G401 (cell line): ENCODE data around the gene CKMT1B. TPM values are rescaled to one million over a fixed set of nuclear protein-coding genes. Genes with fewer than 3 reads are reported as not detected.
"Not testable (repeated sequence)": the region's sequence is repeated elsewhere in the genome, so short reads cannot be mapped to it uniquely, and the experiment has no call there.

Source experiments
- DNase-seq: peaks from one replicate; pipeline ENCODE4 v3.0.0-alpha.2; 2015; ENCODE audit warnings: low spot score
- in situ Hi-C: cut with HindIII; loops from 2 replicates; pipeline ENCODE4 v1.10.0; 2016; ENCODE audit warnings: low sequenced_read_pairs, mixed read lengths
- total RNA-seq: library from RNA; depleted of rRNA; stranded (reverse); fragments of >200 nt; shearing (Covaris generic); gene quantifications from 2 replicates; pipeline ENCODE4 v1.2.3, GENCODE V29; 2014; rRNA removed

CKMT1B gene
- total RNA-seq, 1 experiment from 2014 or later = 30.9 TPM

DNA sequence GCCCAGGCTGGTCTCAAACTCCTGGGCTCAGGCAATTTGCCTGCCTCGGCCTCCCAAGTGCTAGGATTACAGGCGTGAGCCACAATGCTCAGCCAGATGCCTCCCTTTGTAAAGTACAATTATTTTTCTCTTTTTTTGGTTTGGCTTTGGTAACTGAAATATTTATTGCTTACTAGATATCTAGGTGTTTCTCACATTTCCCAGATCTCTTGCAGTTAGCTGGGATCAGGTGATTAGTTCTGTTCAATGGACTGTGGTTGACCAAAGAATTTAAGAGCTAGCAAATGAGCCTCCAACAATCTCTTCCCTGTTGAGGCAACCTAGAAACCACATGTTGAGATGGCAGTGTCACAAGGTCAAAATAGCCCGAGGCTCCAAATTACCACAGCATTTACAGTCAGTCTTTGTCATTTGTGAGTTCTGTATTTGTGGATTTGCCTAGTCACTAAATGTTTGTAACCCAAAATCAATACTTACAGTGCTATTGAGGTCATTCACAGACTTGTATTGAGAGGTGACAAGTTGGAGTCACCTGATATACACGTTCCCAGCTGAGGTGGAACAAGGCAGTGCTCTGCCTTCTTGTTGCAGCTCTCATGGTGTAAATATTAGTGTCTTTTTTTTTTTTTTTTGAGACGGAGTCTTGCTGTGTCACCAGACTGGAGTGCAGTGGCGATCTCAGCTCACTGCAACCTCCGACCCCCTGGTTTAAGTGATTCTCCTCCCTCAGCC, 28.4 kb downstream of the CKMT1B start:
- DNase-seq, in situ Hi-C loops: not testable (repeated sequence)

DNA sequence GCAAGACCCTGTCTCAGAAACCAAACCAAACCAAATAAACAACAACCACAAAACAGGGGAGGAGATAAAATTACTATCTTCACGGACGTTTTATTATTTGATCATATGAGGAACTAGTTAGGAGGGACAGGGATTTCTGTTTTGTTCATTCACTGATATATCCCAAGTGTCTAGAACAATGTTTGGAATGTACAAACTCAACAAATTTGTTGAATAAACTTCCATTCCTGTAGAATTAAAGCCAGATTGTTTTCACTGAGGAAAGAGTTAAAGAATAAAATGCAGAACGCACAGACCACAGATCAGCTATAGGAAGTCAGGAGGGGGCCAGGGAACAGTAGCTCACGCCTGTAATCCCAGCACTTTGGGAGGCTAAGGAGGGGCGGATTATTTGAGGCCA, 31.3 kb downstream of the CKMT1B start:
- DNase-seq = no peak
- in situ Hi-C loops = no loop called here

DNA sequence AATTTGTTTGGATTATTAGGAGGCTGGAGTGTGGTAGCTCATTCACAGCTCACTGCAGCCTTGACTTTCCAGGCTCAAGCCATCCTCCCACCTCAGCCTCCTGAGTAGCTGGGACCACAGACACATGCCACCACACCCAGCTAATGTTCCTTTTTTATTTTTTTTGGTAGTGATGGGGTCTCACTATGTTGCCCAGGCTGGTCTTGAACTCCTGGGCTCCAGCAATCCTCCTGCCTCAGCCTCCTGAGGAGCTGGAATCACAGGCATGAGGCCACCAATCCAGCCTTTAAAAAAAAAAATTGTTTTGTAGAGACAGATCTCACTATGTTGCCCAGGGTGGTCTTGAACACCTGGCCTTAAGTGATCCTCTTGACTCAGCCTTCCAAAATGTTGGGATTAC, 33.1 kb downstream of the CKMT1B start:
- DNase-seq, in situ Hi-C loops: not testable (repeated sequence)

DNA sequence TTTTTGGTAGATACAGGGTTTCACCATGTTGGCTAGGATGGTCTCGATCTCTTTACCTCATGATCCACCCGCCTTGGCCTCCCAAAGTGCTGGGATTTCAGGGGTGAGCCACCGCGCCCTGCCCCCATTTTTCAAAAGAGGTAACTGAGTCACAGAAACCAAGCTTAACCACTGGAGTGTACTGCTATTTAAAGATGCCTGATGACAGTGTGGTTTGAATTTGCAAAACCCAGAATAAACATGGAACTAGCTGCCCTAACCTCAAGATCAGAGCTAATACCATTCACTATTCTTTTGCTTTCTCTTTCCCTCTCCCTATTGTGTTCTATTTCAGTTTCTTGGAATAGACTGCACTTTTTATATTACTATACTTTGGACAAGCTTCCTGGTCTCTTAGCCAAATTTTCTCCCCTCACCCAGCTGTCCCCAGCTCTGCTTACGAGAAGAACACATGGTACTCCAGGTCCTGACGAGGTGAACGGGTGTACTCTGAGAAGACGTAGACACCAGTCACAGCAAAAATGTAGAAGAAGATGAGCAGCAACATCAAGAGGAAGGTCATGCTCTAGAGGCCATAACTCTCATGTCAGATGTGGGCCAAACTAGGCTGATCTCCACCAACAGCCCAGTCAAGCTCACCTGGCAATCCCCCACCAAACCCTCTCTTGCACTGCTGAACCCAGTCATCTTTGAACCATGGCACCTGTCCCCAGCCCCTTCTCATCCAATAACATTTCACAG, 44.8 kb downstream of the CKMT1B start:
- DNase-seq, in situ Hi-C loops: not testable (repeated sequence)

Other genes starting within 250 kb of the CKMT1B start
- 19.0 and 35.6 TPM in 2 replicates for gene ZSCAN29, start 223.0 kb upstream of the CKMT1B start, total RNA-seq
- gene TUBGCP4, start 222.9 kb upstream of the CKMT1B start, total RNA-seq = 19.2 and 24.0 TPM in 2 replicates
- gene TP53BP1, start 100.9 kb upstream of the CKMT1B start, total RNA-seq = 79.1 and 84.7 TPM in 2 replicates
- 10.0 and 16.4 TPM in 2 replicates for gene MAP1A, start 76.4 kb upstream of the CKMT1B start, total RNA-seq
- 11.3 and 50.3 TPM in 2 replicates for gene PPIP5K1, start 3.8 kb upstream of the CKMT1B start, total RNA-seq
- not detected in 2 replicates for gene STRC, start 24.8 kb downstream of the CKMT1B start, total RNA-seq
- 0.43 TPM in 1 of 2 replicates, not detected in the other for gene CATSPER2, start 54.8 kb downstream of the CKMT1B start, total RNA-seq
- 3.8 and 14.2 TPM in 2 replicates for gene CKMT1A, start 99.8 kb downstream of the CKMT1B start, total RNA-seq
- 234 and 317 TPM in 2 replicates for gene PDIA3, start 152.4 kb downstream of the CKMT1B start, total RNA-seq
- gene ELL3, start 182.9 kb downstream of the CKMT1B start, total RNA-seq = 44.6 and 51.2 TPM in 2 replicates
- gene SERF2, start 198.3 kb downstream of the CKMT1B start, total RNA-seq = 1,258 and 1,589 TPM in 2 replicates
- gene SERINC4, start 206.2 kb downstream of the CKMT1B start, total RNA-seq = not detected in 2 replicates
- gene HYPK, start 206.6 kb downstream of the CKMT1B start, total RNA-seq = 2.2 and 2.6 TPM in 2 replicates
- gene MFAP1, start 230.7 kb downstream of the CKMT1B start, total RNA-seq = 11.9 and 12.3 TPM in 2 replicates
- gene WDR76, start 233.0 kb downstream of the CKMT1B start, total RNA-seq = 36.1 and 69.1 TPM in 2 replicates